ENCODE data around the gene KCNH1. TPM values are rescaled to one million over a fixed set of nuclear protein-coding genes. Genes with fewer than 3 reads are reported as not detected.
"Not testable (repeated sequence)": the region's sequence is repeated elsewhere in the genome, so short reads cannot be mapped to it uniquely, and the experiment has no call there.

Gene KCNH1
- total RNA-seq, 1 donor from 2014 or later: 15.5 TPM

GRCh38 chr1:211082824-211083223 is 51.1 kb downstream of the KCNH1 start:
- no peak for DNase-seq (ENCODE audit: low read depth)
- no peaks in the 10 kb centered on the region for H3K36me3 ChIP-seq (ENCODE audit: insufficient read depth, low read length)
- H3K27ac ChIP-seq (ENCODE audit: low read depth, low read length): no peak overlapping the region
- no peak overlapping the region for H3K4me2 ChIP-seq (ENCODE audit: low read length)
- no peak overlapping the region for H3K9ac ChIP-seq (ENCODE audit: low read length)
- FAIRE-seq: no peak
- no peak overlapping the region for H3K27ac Mint-ChIP-seq (ENCODE audit: unreplicated experiment)
- no peak overlapping the region for H2AFZ ChIP-seq (ENCODE audit: low read depth, low read length)
- H3K27me3 ChIP-seq (ENCODE audit: insufficient read depth, low read length): no peaks in the 10 kb centered on the region
- no peak overlapping the region for H3K4me3 Mint-ChIP-seq (ENCODE audit: unreplicated experiment)
- H3K36me3 Mint-ChIP-seq (ENCODE audit: low read depth, unreplicated experiment): peaks cover 25% of the 10 kb centered on the region
- H3K9me3 Mint-ChIP-seq (ENCODE audit: unreplicated experiment): peaks cover 7% of the 10 kb centered on the region
- H3K4me3 ChIP-seq (ENCODE audit: insufficient read depth, low read depth, low read length): no peak overlapping the region
- H4K20me1 ChIP-seq (ENCODE audit: insufficient read depth, low read length): no peaks in the 10 kb centered on the region
- H3K27me3 Mint-ChIP-seq (ENCODE audit: low read depth, unreplicated experiment): no peaks in the 10 kb centered on the region
- no peaks in the 10 kb centered on the region for H3K79me2 ChIP-seq (ENCODE audit: insufficient read depth, low read length)
- H3K9me3 ChIP-seq (ENCODE audit: insufficient read depth, low read depth, low read length): no peaks in the 10 kb centered on the region
- no peaks in the 10 kb centered on the region for H3K4me1 ChIP-seq (ENCODE audit: insufficient read depth, low read length)
- peaks cover 3% of the 10 kb centered on the region for H3K4me1 Mint-ChIP-seq (ENCODE audit: low read depth, unreplicated experiment)
- TF ChIP-seq, protein P1, sequence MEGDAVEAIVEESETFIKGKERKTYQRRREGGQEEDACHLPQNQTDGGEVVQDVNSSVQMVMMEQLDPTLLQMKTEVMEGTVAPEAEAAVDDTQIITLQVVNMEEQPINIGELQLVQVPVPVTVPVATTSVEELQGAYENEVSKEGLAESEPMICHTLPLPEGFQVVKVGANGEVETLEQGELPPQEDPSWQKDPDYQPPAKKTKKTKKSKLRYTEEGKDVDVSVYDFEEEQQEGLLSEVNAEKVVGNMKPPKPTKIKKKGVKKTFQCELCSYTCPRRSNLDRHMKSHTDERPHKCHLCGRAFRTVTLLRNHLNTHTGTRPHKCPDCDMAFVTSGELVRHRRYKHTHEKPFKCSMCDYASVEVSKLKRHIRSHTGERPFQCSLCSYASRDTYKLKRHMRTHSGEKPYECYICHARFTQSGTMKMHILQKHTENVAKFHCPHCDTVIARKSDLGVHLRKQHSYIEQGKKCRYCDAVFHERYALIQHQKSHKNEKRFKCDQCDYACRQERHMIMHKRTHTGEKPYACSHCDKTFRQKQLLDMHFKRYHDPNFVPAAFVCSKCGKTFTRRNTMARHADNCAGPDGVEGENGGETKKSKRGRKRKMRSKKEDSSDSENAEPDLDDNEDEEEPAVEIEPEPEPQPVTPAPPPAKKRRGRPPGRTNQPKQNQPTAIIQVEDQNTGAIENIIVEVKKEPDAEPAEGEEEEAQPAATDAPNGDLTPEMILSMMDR (IDR thresholded peaks at IDR 0.05; ENCODE audit: insufficient read depth, low read depth, low read length): no peak
- no peak for TF ChIP-seq EZH2 (IDR thresholded peaks at IDR 0.05; ENCODE audit: insufficient read depth, low read length)

DNA sequence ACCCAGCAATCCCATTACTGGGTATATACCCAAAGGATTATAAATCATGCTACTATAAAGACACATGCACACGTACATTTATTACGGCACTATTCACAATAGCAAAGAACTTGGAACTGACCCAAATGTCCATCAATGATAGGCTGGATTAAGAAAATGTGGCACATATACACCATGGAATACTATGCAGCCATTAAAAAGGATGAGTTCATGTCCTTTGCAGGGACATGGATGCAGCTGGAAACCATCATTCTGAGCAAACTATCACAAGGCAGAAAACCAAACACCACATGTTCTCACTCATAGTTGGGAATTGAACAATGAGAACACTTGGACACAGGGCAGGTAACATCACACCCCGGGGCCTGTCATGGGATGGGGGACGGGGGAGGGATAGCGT is 52.5 kb downstream of the KCNH1 start:
- DNase-seq (ENCODE audit: low read depth); H3K4me1 ChIP-seq (ENCODE audit: insufficient read depth, low read length); H3K4me1 Mint-ChIP-seq (ENCODE audit: low read depth, unreplicated experiment); H3K79me2 ChIP-seq (ENCODE audit: insufficient read depth, low read length); FAIRE-seq; H3K27me3 ChIP-seq (ENCODE audit: insufficient read depth, low read length); H3K9me3 Mint-ChIP-seq (ENCODE audit: unreplicated experiment); H3K36me3 ChIP-seq (ENCODE audit: insufficient read depth, low read length); H3K9ac ChIP-seq (ENCODE audit: low read length); H2AFZ ChIP-seq (ENCODE audit: low read depth, low read length); H3K9me3 ChIP-seq (ENCODE audit: insufficient read depth, low read depth, low read length); H3K4me2 ChIP-seq (ENCODE audit: low read length); H3K27ac Mint-ChIP-seq (ENCODE audit: unreplicated experiment); H3K27ac ChIP-seq (ENCODE audit: low read depth, low read length); H3K4me3 ChIP-seq (ENCODE audit: insufficient read depth, low read depth, low read length); H3K27me3 Mint-ChIP-seq (ENCODE audit: low read depth, unreplicated experiment); H4K20me1 ChIP-seq (ENCODE audit: insufficient read depth, low read length); H3K4me3 Mint-ChIP-seq (ENCODE audit: unreplicated experiment): not testable (repeated sequence)
- H3K36me3 Mint-ChIP-seq (ENCODE audit: low read depth, unreplicated experiment): peaks cover 29% of the 10 kb centered on the region

DNA sequence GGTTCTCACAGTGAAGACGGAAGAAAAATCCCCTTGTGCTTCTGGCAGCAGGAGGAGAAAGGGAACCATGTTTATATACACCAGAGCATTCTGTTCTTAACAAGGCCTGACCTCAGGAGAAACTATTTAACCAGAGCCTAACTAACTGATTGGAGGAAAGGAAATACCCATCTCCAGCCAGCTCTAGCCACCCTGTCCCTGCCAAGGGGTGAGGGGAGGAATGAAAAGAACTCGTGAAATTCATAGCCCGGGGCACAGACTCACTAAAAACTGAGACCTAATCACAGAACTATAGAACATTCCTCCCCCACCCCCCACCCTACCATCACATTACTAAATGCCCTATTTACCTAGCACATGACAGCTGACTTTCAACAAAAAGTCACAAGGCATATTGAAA is 65.0 kb downstream of the KCNH1 start:
- no peak overlapping the region for H3K4me2 ChIP-seq (ENCODE audit: low read length)
- Mint-ChIP-seq H3K36me3 (ENCODE audit: low read depth, unreplicated experiment) (peaks cover 12% of the 10 kb centered on the region), H3K4me1 (ENCODE audit: low read depth, unreplicated experiment) (no peaks in the 10 kb centered on the region), H3K27me3 (ENCODE audit: low read depth, unreplicated experiment) (no peaks in the 10 kb centered on the region), H3K9me3 (ENCODE audit: unreplicated experiment) (no peaks in the 10 kb centered on the region), H3K4me3 (ENCODE audit: unreplicated experiment) (no peak overlapping the region), H3K27ac (ENCODE audit: unreplicated experiment) (no peak overlapping the region)
- no peak for TF ChIP-seq EZH2 (IDR thresholded peaks at IDR 0.05; ENCODE audit: insufficient read depth, low read length)
- TF ChIP-seq, protein P1 (IDR thresholded peaks at IDR 0.05; ENCODE audit: insufficient read depth, low read depth, low read length): no peak
- H2AFZ ChIP-seq (ENCODE audit: low read depth, low read length): no peak overlapping the region
- no peak for FAIRE-seq
- no peaks in the 10 kb centered on the region for H3K79me2 ChIP-seq (ENCODE audit: insufficient read depth, low read length)
- no peaks in the 10 kb centered on the region for H3K4me1 ChIP-seq (ENCODE audit: insufficient read depth, low read length)
- H4K20me1 ChIP-seq (ENCODE audit: insufficient read depth, low read length): no peaks in the 10 kb centered on the region
- DNase-seq (ENCODE audit: low read depth): no peak
- H3K27ac ChIP-seq (ENCODE audit: low read depth, low read length): no peak overlapping the region
- no peak overlapping the region for H3K4me3 ChIP-seq (ENCODE audit: insufficient read depth, low read depth, low read length)
- no peaks in the 10 kb centered on the region for H3K27me3 ChIP-seq (ENCODE audit: insufficient read depth, low read length)
- H3K36me3 ChIP-seq (ENCODE audit: insufficient read depth, low read length): no peaks in the 10 kb centered on the region
- H3K9ac ChIP-seq (ENCODE audit: low read length): no peak overlapping the region
- H3K9me3 ChIP-seq (ENCODE audit: insufficient read depth, low read depth, low read length): no peaks in the 10 kb centered on the region

Measured in astrocyte (in vitro differentiated cells and primary cell).